ENCODE measurements around the gene TMUB1. TPM values are rescaled to one million over a fixed set of nuclear protein-coding genes. Genes with fewer than 3 reads are reported as not detected.

Gene TMUB1
- total RNA-seq, 1 experiment from 2014 or later, result 45.4 TPM

GRCh38 chr7:151046603-151047573 is 36.4 kb downstream of the TMUB1 start:
- Mint-ChIP-seq H3K9me3 (no peaks in the 10 kb centered on the region; a peak in 1 of 5 replicates), H3K36me3 (ENCODE audit: insufficient read depth in 1 of 3, low read depth in 3 of 3) (no peaks in the 10 kb centered on the region; a peak in 1 of 7 replicates), H3K27me3 (ENCODE audit: low read depth) (peaks cover 43% of the 10 kb centered on the region), H3K4me1 (no peaks in the 10 kb centered on the region), H3K4me3 (no peak overlapping the region; a peak in 1 of 5 replicates), H3K27ac (no peak overlapping the region)
- TF ChIP-seq CTCF (conservative IDR thresholded peaks at IDR 0.05), result no peak
- Histone ChIP-seq H3K9me3 (ENCODE audit: control insufficient read depth, low read depth, low read length) (no peaks in the 10 kb centered on the region), H3K4me2 (ENCODE audit: insufficient read depth, insufficient read length, low read length) (no peak overlapping the region), H3K27me3 (ENCODE audit: insufficient read depth, low read length) (peaks cover 6% of the 10 kb centered on the region; the same call in 1 of the 2 replicates), H4K8ac (replicated peaks; ENCODE audit: insufficient read length, low read depth, low read length) (no peak overlapping the region), H3K23ac (ENCODE audit: insufficient read length, low read depth, low read length) (no peak overlapping the region), H3K4ac (ENCODE audit: low read depth, low read length) (no peak overlapping the region), H3K79me2 (ENCODE audit: insufficient read depth, low read length) (no peaks in the 10 kb centered on the region), H2BK20ac (ENCODE audit: low read depth, low read length, poor library complexity, severe bottlenecking) (no peak overlapping the region), H3K9ac (ENCODE audit: extremely low read depth, insufficient read length, low read length) (no peak overlapping the region), H3K18ac (ENCODE audit: insufficient read length, low read depth, low read length) (no peak overlapping the region), H4K5ac (ENCODE audit: insufficient read length, low read depth, low read length) (no peak overlapping the region), H3T11ph (ENCODE audit: low read length) (no peak overlapping the region), H3K14ac (ENCODE audit: insufficient read depth, low read length) (no peak overlapping the region), H3K56ac (ENCODE audit: insufficient read length, low read depth, low read length) (no peak overlapping the region), H4K20me1 (ENCODE audit: control insufficient read depth, insufficient read depth, insufficient read length) (no peaks in the 10 kb centered on the region), H2BK12ac (ENCODE audit: insufficient read length, low read depth, low read length) (no peak overlapping the region), H3K79me1 (ENCODE audit: insufficient read depth, low read depth, low read length, poor library complexity, severe bottlenecking) (no peaks in the 10 kb centered on the region), H2BK120ac (ENCODE audit: low read depth, low read length, poor library complexity, severe bottlenecking) (no peak overlapping the region), H3K23me2 (ENCODE audit: insufficient read length, low read depth, low read length, poor library complexity, severe bottlenecking) (no peaks in the 10 kb centered on the region), H4K91ac (ENCODE audit: insufficient read length, low read depth, low read length) (no peak overlapping the region), H2AK5ac (ENCODE audit: insufficient read length, low read length) (no peak overlapping the region), H3K27ac (ENCODE audit: insufficient read length, low read depth, low read length) (no peak overlapping the region), H3K4me1 (ENCODE audit: insufficient read depth, low read length) (no peaks in the 10 kb centered on the region), H2AFZ (ENCODE audit: low read length) (no peak overlapping the region), H2BK5ac (ENCODE audit: insufficient read length, low read length) (no peak overlapping the region), H2BK15ac (ENCODE audit: low read depth, low read length) (no peak overlapping the region)
- no CpG with 5 or more reads among the region's 14 CpGs for WGBS (ENCODE audit: extremely low coverage, insufficient read length, low lambda C conversion rate)
- no peak for DNase-seq

All from H9 (cell line).